Measurements from ENCODE around the gene SCGN. TPM values are rescaled to one million over a fixed set of nuclear protein-coding genes. Genes with fewer than 3 reads are reported as not detected.

The SCGN gene
- total RNA-seq, 2 experiments from 2014 or later: not detected

Other genes starting within 250 kb of the SCGN start
- gene SLC17A4, start 102.5 kb downstream of the SCGN start, total RNA-seq: not detected
- gene SLC17A1, start 179.8 kb downstream of the SCGN start, total RNA-seq: not detected
- under 1 TPM; 0.62 to 0.75 TPM for gene SLC17A3, start 222.0 kb downstream of the SCGN start, total RNA-seq